ENCODE data around the gene BCO2.

DNA sequence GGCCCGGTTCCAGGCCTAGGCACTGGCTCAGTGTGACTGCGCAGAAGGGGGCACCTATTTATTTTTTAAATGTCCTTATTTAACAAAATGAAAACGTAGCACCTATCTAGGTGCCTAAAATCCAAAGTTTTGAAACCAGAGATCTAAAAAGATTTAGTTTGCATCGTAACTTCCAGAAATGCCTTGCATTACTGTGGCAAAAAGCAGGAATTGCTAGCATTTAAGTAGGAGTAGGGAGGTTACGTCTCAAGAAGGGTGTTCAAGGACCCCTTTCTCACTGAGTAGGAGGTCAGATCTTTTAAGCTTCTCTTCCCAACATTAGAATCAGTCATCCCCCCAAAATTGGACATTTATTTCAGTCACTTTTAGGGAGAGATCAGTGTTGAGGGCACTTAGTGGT is 93.1 kb downstream of the BCO2 start:
- TF ChIP-seq, protein P1, sequence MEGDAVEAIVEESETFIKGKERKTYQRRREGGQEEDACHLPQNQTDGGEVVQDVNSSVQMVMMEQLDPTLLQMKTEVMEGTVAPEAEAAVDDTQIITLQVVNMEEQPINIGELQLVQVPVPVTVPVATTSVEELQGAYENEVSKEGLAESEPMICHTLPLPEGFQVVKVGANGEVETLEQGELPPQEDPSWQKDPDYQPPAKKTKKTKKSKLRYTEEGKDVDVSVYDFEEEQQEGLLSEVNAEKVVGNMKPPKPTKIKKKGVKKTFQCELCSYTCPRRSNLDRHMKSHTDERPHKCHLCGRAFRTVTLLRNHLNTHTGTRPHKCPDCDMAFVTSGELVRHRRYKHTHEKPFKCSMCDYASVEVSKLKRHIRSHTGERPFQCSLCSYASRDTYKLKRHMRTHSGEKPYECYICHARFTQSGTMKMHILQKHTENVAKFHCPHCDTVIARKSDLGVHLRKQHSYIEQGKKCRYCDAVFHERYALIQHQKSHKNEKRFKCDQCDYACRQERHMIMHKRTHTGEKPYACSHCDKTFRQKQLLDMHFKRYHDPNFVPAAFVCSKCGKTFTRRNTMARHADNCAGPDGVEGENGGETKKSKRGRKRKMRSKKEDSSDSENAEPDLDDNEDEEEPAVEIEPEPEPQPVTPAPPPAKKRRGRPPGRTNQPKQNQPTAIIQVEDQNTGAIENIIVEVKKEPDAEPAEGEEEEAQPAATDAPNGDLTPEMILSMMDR (conservative IDR thresholded peaks at IDR 0.05): no peak
- no peak for TF ChIP-seq ZFX (IDR thresholded peaks at IDR 0.05)

Measured in C4-2B (cell line).